Colonic mucosa (tissue), 4 donors: ENCODE measurements around the gene PLIN1. TPM values are rescaled to one million over a fixed set of nuclear protein-coding genes. Genes with fewer than 3 reads are reported as not detected.

Source experiments
- DNase-seq: peaks from one replicate; pipeline ENCODE4 v3.0.0-alpha.2; 2020
- H3K27ac ChIP-seq: fragments of 200-600 bp; one replicate; pipeline ENCODE4 v1.8.0; 2021
- H3K27me3 ChIP-seq: fragments of 200-600 bp; one replicate; pipeline ENCODE4 v1.8.0; 2021
- H3K36me3 ChIP-seq: fragments of 200-600 bp; one replicate; pipeline ENCODE4 v1.8.0; 2021
- H3K4me1 ChIP-seq: fragments of 200-600 bp; one replicate; pipeline ENCODE4 v1.8.0; 2021; ENCODE audit warnings: mild to moderate bottlenecking
- H3K4me3 ChIP-seq: fragments of 200-600 bp; one replicate; pipeline ENCODE4 v1.8.0; 2021
- H3K9ac ChIP-seq, 2 donors: one replicate each; pipeline ENCODE4 v1.7.0; 2013; ENCODE audit warnings: control low read depth in 2 of 2, low read depth in 2 of 2, low read length in 2 of 2
- H3K9me3 ChIP-seq: fragments of 200-600 bp; one replicate; pipeline ENCODE4 v1.8.0; 2021
- intact Hi-C: fragments of 100-400 bp; cut with DNase I; formaldehyde crosslinking; loops from one replicate; pipeline ENCODE4 v1.14.1; 2022
- total RNA-seq, 2 donors: library from RNA; stranded (reverse); fragmentation: NEBNext Ultra II Directional in 1 of 2; extraction: Animal tissue kit (Norgen Biotek cat#: 25700) in 1 of 2; gene quantifications; one replicate each; pipeline ENCODE4 v1.2.1, GENCODE V29; 2021
- TF ChIP-seq, protein P1 (sequence below): fragments of 200-600 bp; IDR thresholded peaks from one replicate; pipeline ENCODE4 v1.8.0; 2022; ENCODE audit warnings: antibody characterized with exemption, mild to moderate bottlenecking
- donor health status: healthy.
- donor health status: DM: no; HTN: no; CAD: no.
- donor health status: DM: no; HTN: no; CAD: no.

Gene PLIN1
- total RNA-seq, 2 donors from 2014 or later, result 0.90 to 1.2 TPM

DNA sequence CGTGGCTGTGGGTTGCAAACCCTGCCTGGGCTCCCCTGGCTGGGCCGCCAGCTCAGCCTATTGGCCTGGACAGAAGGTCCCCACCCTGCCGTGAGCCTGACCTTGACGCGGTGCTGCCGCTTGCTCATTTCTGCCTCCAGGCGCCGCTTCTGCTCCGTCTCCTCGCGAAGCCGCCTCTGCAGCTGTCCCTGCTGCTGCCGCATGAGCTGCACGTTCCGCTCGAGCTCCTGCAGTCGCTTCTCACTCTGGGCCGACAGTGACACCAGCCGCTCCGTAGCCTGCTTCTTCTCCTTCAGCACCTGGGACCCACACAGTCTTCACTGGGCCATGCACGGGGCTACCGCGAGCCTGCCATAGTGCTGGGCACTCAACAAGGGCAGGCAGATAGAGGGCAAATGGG lies 45.6 kb downstream of the PLIN1 start:
- no peak overlapping the region for H3K27ac ChIP-seq
- no peaks in the 10 kb centered on the region for H3K4me1 ChIP-seq
- no peak overlapping the region for H3K4me3 ChIP-seq
- H3K27me3 ChIP-seq, result no peaks in the 10 kb centered on the region
- H3K9ac ChIP-seq, result no peak overlapping the region
- no peak for DNase-seq
- TF ChIP-seq, protein P1, sequence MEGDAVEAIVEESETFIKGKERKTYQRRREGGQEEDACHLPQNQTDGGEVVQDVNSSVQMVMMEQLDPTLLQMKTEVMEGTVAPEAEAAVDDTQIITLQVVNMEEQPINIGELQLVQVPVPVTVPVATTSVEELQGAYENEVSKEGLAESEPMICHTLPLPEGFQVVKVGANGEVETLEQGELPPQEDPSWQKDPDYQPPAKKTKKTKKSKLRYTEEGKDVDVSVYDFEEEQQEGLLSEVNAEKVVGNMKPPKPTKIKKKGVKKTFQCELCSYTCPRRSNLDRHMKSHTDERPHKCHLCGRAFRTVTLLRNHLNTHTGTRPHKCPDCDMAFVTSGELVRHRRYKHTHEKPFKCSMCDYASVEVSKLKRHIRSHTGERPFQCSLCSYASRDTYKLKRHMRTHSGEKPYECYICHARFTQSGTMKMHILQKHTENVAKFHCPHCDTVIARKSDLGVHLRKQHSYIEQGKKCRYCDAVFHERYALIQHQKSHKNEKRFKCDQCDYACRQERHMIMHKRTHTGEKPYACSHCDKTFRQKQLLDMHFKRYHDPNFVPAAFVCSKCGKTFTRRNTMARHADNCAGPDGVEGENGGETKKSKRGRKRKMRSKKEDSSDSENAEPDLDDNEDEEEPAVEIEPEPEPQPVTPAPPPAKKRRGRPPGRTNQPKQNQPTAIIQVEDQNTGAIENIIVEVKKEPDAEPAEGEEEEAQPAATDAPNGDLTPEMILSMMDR, result no peak
- intact Hi-C loops, result no loop called here
- no peaks in the 10 kb centered on the region for H3K9me3 ChIP-seq
- H3K36me3 ChIP-seq, result no peaks in the 10 kb centered on the region

- Histone ChIP-seq H3K27ac (no peak overlapping the region), H3K9ac (no peak overlapping the region), H3K4me1 (no peaks in the 10 kb centered on the region), H3K36me3 (no peaks in the 10 kb centered on the region), H3K27me3 (no peaks in the 10 kb centered on the region), H3K4me3 (no peak overlapping the region), H3K9me3 (no peaks in the 10 kb centered on the region)
- no peak for DNase-seq
- intact Hi-C loops, result no loop called here
- TF ChIP-seq, protein P1, result no peak
Observed at GRCh38 chr15:89632563-89633430, 46.4 kb downstream of the PLIN1 start.

- no peaks in the 10 kb centered on the region for H3K4me1 ChIP-seq
- intact Hi-C loops, result no loop called here
- no peak overlapping the region for H3K27ac ChIP-seq
- no peak overlapping the region for H3K4me3 ChIP-seq
- no peak overlapping the region for H3K9ac ChIP-seq
- TF ChIP-seq, protein P1, result no peak
- DNase-seq, result no peak
- no peaks in the 10 kb centered on the region for H3K9me3 ChIP-seq
- no peaks in the 10 kb centered on the region for H3K36me3 ChIP-seq
- H3K27me3 ChIP-seq, result no peaks in the 10 kb centered on the region
Observed at GRCh38 chr15:89631902-89632264, 47.3 kb downstream of the PLIN1 start.

DNA sequence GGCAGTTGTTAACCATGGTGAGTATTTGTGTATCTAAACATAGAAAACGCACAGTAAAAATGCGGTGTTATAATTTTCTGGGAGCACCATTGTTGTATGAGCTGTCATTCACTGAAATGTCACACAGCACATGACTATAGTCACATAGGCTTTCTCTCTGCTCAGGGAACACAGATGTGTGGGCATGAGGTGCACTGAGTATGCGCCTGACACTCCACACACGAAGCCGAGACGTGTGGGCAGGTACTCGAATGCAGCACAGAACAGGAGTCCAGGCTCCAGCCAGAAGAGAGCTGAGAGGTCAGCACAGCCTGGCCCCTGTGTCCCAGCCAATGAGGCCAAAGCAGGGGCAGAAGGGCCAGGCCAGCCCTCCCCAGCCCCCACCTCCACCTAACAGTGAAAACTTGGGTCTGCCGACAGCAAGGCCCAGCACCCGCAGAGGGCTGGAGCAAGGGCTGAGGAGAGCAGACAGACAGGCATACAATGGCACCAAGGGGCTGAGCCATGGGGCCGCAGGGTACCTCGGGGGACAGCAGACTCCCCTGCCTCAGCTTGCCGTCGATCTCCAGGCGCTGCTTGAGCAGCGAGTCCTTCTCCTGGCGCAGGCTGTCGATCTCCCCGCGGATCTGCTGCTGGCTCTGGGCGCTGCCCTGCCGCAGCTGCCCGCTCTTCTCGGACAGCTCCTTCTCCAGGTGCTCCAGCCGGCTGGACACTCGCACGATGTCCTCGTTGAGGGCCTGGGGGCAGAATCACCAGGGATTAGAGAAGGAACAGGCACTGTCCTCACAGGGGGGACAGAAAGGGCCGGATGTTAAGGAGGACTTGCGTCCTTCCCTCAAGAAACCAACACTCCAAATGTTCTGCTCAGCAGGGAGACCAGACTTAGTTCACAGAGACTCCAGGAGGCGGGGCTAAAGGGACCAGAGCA lies 47.9 kb downstream of the PLIN1 start:
- Histone ChIP-seq H3K4me1 (no peaks in the 10 kb centered on the region), H3K27ac (no peak overlapping the region), H3K36me3 (no peaks in the 10 kb centered on the region), H3K9me3 (no peaks in the 10 kb centered on the region), H3K9ac (no peak overlapping the region), H3K27me3 (no peaks in the 10 kb centered on the region), H3K4me3 (no peak overlapping the region)
- no peak for DNase-seq
- TF ChIP-seq, protein P1, result no peak
- intact Hi-C loops, result no loop called here

DNA sequence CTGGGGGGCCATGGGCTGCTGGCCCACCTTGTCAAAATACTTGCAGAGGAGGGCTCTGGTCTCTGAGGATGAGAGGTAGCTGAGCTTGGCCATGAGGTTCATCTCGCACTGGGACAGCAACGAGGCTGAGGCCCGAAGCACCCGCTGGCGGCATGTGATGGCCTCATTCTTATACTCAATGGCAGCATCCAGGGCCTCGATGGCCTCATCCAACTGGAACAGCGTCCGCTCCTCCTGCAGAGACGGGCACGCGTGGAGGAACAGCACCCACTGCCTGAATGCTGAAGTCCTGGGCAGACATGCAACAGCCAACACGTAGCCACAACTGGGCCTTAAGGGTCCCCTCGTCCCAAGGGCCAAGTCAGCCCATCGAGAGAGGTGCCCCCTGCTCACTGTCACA lies 48.9 kb downstream of the PLIN1 start:
- no peak overlapping the region for H3K9ac ChIP-seq
- no peaks in the 10 kb centered on the region for H3K36me3 ChIP-seq
- no peaks in the 10 kb centered on the region for H3K27me3 ChIP-seq
- H3K27ac ChIP-seq, result no peak overlapping the region
- no peak overlapping the region for H3K4me3 ChIP-seq
- DNase-seq, result no peak
- no peaks in the 10 kb centered on the region for H3K4me1 ChIP-seq
- H3K9me3 ChIP-seq, result no peaks in the 10 kb centered on the region
- TF ChIP-seq, protein P1, result no peak
- intact Hi-C loops, result no loop called here
